Endothelial cell of coronary artery (primary cell): ENCODE results near the gene HMGCS2. TPM values are rescaled to one million over a fixed set of nuclear protein-coding genes. Genes with fewer than 3 reads are reported as not detected.

Source experiments
- total RNA-seq: library from RNA; depleted of rRNA; stranded (reverse); fragments of >200 nt; gene quantifications from 2 replicates; pipeline ENCODE4 v1.2.3, GENCODE V29; 2014

Gene HMGCS2
- not detected in 2 replicates for total RNA-seq

DNA sequence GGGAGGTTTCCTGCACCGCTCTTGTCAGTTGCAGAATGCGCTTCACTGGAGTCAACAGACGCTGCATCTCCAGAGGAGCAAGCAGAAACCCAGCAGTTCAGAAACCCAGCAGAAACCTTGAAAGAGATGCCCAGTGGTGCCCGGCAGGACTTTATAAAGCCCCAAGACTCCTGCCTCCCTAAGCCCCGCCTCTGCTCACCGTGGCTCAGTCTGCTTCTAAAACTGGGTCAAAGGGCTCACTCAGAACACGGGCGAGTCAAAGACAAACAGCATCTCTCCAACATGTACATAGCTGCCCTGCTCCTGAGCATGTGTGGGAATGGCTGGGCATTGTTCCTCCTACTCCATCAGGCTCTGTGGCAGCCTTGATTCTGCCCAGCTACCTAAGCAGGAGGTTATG lies at the start of gene HMGCS2:
Gene HMGCS2 (minus strand): TSS at position 128 of the 400 bp plus-strand sequence. CDS start 61 bp downstream, at position 67.

DNA sequence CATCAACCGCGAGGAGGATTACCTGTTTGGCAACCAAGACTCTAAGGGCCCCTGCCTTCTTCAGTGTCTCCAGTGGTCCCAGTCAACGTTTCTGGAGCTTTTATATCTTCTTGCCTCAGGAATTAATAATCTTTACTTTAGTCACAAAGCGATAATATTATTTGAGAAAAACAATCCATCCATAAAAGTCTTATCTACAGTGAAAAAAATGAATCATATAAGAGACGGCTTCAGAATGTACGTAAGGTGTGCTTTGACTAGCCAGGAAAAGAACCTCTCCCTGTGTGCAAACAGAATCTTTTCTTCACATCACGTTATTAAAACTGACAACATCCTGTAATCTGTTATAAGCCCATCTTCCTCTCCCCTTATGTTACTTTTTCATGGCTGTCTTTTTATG lies 42.7 kb upstream of the HMGCS2 start, which contains the start of gene REG4:
Gene REG4 (minus strand): TSS at position 74 of the 400 bp plus-strand sequence. CDS start 2,691 bp downstream, outside the sequence.

DNA sequence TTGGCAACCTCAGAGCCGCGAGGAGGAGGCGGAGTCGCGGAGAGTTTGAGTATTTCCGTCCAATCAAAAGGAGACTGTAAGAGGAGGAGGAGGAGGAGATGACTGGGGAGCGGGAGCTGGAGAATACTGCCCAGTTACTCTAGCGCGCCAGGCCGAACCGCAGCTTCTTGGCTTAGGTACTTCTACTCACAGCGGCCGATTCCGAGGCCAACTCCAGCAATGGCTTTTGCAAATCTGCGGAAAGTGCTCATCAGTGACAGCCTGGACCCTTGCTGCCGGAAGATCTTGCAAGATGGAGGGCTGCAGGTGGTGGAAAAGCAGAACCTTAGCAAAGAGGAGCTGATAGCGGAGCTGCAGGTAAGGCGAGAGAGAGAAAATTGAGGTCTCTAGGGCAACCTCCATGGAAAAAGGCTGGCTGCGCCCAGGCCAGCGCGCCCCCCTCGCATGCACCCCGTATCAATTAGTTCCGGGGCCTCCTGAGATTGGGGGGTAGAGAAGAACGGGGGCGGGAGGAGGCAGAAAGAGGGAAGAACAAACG lies 56.8 kb downstream of the HMGCS2 start, which contains the start of gene PHGDH:
Gene PHGDH (plus strand): TSS at position 131 of the 538 bp plus-strand sequence. CDS start 89 bp downstream, at position 220.

Other genes starting within 250 kb of the HMGCS2 start
- gene ZNF697, start 120.6 kb downstream of the HMGCS2 start, total RNA-seq: 19.3 and 19.7 TPM in 2 replicates
- 7.5 and 71.0 TPM in 2 replicates for gene PHGDH, start 57.0 kb downstream of the HMGCS2 start, total RNA-seq
- not detected in 2 replicates for gene REG4, start 42.6 kb upstream of the HMGCS2 start, total RNA-seq
- gene ADAM30, start 127.6 kb upstream of the HMGCS2 start, total RNA-seq: not detected in 2 replicates